GM20431 (cell line): Measurements from ENCODE around the gene IL12RB1.

ENCODE experiments used
- in situ Hi-C: fragments of 300-500 bp; cut with MseI, MboI; formaldehyde crosslinking; loops from one replicate; pipeline ENCODE4 v1.15.0; 2020; ENCODE audit warnings: low sequenced_read_pairs; ENCODE audit not compliant: unreplicated experiment

Gene IL12RB1

GRCh38 chr19:18016209-18016910 is 70.4 kb downstream of the IL12RB1 start:
- in situ Hi-C loops, result no loop called here

- in situ Hi-C loops, result no loop called here
Measured at GRCh38 chr19:18014197-18014596, 72.5 kb downstream of the IL12RB1 start.

GRCh38 chr19:18013210-18014111 is 73.3 kb downstream of the IL12RB1 start:
- in situ Hi-C loops, result no loop called here

GRCh38 chr19:18010149-18010548 is 76.6 kb downstream of the IL12RB1 start:
- in situ Hi-C loops, result no loop called here

- in situ Hi-C loops, result no loop called here
Measured at GRCh38 chr19:18009412-18010066, 77.2 kb downstream of the IL12RB1 start.
